ENCODE measurements around the gene UBE2R2.

The UBE2R2 gene

GRCh38 chr9:33908749-33909148, 91.8 kb downstream of the UBE2R2 start:
- H3K27ac ChIP-seq: no peak overlapping the region
- no peak for TF ChIP-seq ZFX (IDR thresholded peaks at IDR 0.05; ENCODE audit: borderline replicate concordance)

- TF ChIP-seq ZFX (IDR thresholded peaks at IDR 0.05; ENCODE audit: borderline replicate concordance) (no peak), CTCF (IDR thresholded peaks at IDR 0.05) (no peak)
- H3K27ac ChIP-seq: peak overlapping the region; percentile 47; the same call in 1 of the 2 replicates
These were observed 96.6 kb downstream of the UBE2R2 start for GRCh38 chr9:33913541-33913940.

GRCh38 chr9:33914887-33915628, 98.1 kb downstream of the UBE2R2 start:
- no peak for TF ChIP-seq ZFX (IDR thresholded peaks at IDR 0.05; ENCODE audit: borderline replicate concordance)
- no peak for TF ChIP-seq CTCF (IDR thresholded peaks at IDR 0.05)
- H3K27ac ChIP-seq: peak overlapping the region; percentile 47

GRCh38 chr9:33917036-33917435, 100.1 kb downstream of the UBE2R2 start:
- no peak for TF ChIP-seq ZFX (IDR thresholded peaks at IDR 0.05; ENCODE audit: borderline replicate concordance)
- TF ChIP-seq CTCF (IDR thresholded peaks at IDR 0.05): no peak
- peak overlapping the region; percentile 47 for H3K27ac ChIP-seq

GRCh38 chr9:33919276-33919897, 102.4 kb downstream of the UBE2R2 start:
- H3K27ac ChIP-seq: peak overlapping the region; percentile 47
- no peak for TF ChIP-seq ZFX (IDR thresholded peaks at IDR 0.05; ENCODE audit: borderline replicate concordance)
- no peak for TF ChIP-seq CTCF (IDR thresholded peaks at IDR 0.05)

- TF ChIP-seq CTCF (IDR thresholded peaks at IDR 0.05) (peak; percentile 94), ZFX (IDR thresholded peaks at IDR 0.05; ENCODE audit: borderline replicate concordance) (no peak)
- peak overlapping the region; percentile 47 for H3K27ac ChIP-seq
These were observed 105.3 kb downstream of the UBE2R2 start for GRCh38 chr9:33921967-33922895.

- TF ChIP-seq CTCF (IDR thresholded peaks at IDR 0.05): no peak
- TF ChIP-seq ZFX (IDR thresholded peaks at IDR 0.05; ENCODE audit: borderline replicate concordance): no peak
- H3K27ac ChIP-seq: peak overlapping the region; percentile 47
These were observed 106.1 kb downstream of the UBE2R2 start for GRCh38 chr9:33923079-33923478.

Measured in 22Rv1 (cell line).